Gastrocnemius medialis (tissue), 4 donors: Measurements from ENCODE around the gene JMJD7. TPM values are rescaled to one million over a fixed set of nuclear protein-coding genes. Genes with fewer than 3 reads are reported as not detected.

Source experiments
- ATAC-seq, 2 donors: fragments of 150-250 bp; one replicate each; pipeline ENCODE4 v1.9.1; 2016
- DNase-seq, 2 donors: peaks; one replicate each; pipeline ENCODE4 v3.0.0-alpha.2; 2019
- H3K27ac ChIP-seq, 4 donors: fragments of 200-600 bp; sonication (generic); 1 replicate in 1 of 4; 2 replicates in 3 of 4; pipeline ENCODE4 v1.5.1; 2016 to 2018; ENCODE audit warnings: mild to moderate bottlenecking in 2 of 4, moderate library complexity in 1 of 4
- H3K27me3 ChIP-seq, 3 donors: fragments of 200-600 bp; sonication (generic) in 2 of 3; 1 replicate in 1 of 3; 2 replicates in 2 of 3; pipeline versions ENCODE4 v1.5.1 to v1.6.0; 2016 to 2019; ENCODE audit warnings: mild to moderate bottlenecking in 1 of 3, moderate library complexity in 1 of 3
- H3K36me3 ChIP-seq, 2 donors: fragments of 200-600 bp; sonication (generic) in 1 of 2; one replicate each; pipeline ENCODE4 v1.5.1; 2017 to 2018
- H3K4me1 ChIP-seq, 2 donors: fragments of 200-600 bp; sonication (generic) in 1 of 2; one replicate each; pipeline ENCODE4 v1.5.1; 2016 to 2017; ENCODE audit warnings: mild to moderate bottlenecking in 2 of 2
- H3K4me3 ChIP-seq, 4 donors: fragments of 200-600 bp; sonication (generic) in 3 of 4; 1 replicate in 1 of 4; 2 replicates in 3 of 4; pipeline ENCODE4 v1.5.1; 2016 to 2019; ENCODE audit warnings: mild to moderate bottlenecking in 2 of 4
- H3K9me3 ChIP-seq, 3 donors: fragments of 200-600 bp; sonication (generic) in 2 of 3; 1 replicate in 1 of 3; 2 replicates in 2 of 3; pipeline ENCODE4 v1.5.1; 2016 to 2019
- POLR2A ChIP-seq, 2 donors: fragments of 450-650 bp; IDR thresholded peaks; one replicate each; pipeline ENCODE4 v1.6.1; 2017; ENCODE audit warnings: antibody characterized with exemption in 2 of 2, mild to moderate bottlenecking in 2 of 2, moderate library complexity in 2 of 2
- in situ Hi-C, 4 donors: fragments of 200-750 bp; cut with MboI; loops; one replicate each; pipeline versions ENCODE4 v1.15.0 to v1.8.0; 2017; ENCODE audit warnings: low sequenced_read_pairs in 4 of 4
- intact Hi-C: fragments of 100-400 bp; cut with DNase I; formaldehyde crosslinking; loops from one replicate; pipeline ENCODE4 v1.15.1; 2023; ENCODE audit warnings: low total_unique reads
- total RNA-seq, 4 donors: library from RNA; depleted of rRNA; stranded (reverse); fragments of >200 nt; gene quantifications; one replicate each; pipeline versions ENCODE4 v1.1.0 to v1.2.3, GENCODE V29; 2016
- TF ChIP-seq, protein P1 (sequence below), 5 experiments: fragments of 450-650 bp in 3 of 5; fragments of 200-600 bp in 2 of 5; sonication (generic) in 2 of 5; IDR thresholded peaks in 4 of 5; conservative IDR thresholded peaks in 1 of 5; 1 replicate in 4 of 5; 2 replicates in 1 of 5; pipeline ENCODE4 v1.5.1; 2016 to 2019; ENCODE audit warnings: antibody characterized with exemption in 5 of 5, mild to moderate bottlenecking in 3 of 5, moderate library complexity in 3 of 5

Gene JMJD7
- total RNA-seq, 4 donors from 2014 or later: 1.7 to 7.6 (median 3.9) TPM

- Histone ChIP-seq H3K9me3 (no peaks in the 10 kb centered on the region), H3K27ac (no peak overlapping the region), H3K4me1 (peaks cover 8 to 13% of the 10 kb centered on the region in 2 donors), H3K36me3 (peaks cover 0 to 35% of the 10 kb centered on the region in 2 donors), H3K27me3 (no peaks in the 10 kb centered on the region), H3K4me3 (no peak overlapping the region)
- DNase-seq: no peak
- intact Hi-C loops: no loop called here
- no peak for ATAC-seq
- TF ChIP-seq, protein P1, sequence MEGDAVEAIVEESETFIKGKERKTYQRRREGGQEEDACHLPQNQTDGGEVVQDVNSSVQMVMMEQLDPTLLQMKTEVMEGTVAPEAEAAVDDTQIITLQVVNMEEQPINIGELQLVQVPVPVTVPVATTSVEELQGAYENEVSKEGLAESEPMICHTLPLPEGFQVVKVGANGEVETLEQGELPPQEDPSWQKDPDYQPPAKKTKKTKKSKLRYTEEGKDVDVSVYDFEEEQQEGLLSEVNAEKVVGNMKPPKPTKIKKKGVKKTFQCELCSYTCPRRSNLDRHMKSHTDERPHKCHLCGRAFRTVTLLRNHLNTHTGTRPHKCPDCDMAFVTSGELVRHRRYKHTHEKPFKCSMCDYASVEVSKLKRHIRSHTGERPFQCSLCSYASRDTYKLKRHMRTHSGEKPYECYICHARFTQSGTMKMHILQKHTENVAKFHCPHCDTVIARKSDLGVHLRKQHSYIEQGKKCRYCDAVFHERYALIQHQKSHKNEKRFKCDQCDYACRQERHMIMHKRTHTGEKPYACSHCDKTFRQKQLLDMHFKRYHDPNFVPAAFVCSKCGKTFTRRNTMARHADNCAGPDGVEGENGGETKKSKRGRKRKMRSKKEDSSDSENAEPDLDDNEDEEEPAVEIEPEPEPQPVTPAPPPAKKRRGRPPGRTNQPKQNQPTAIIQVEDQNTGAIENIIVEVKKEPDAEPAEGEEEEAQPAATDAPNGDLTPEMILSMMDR (IDR thresholded peaks at IDR 0.05 in 4 of 5, conservative IDR thresholded peaks at IDR 0.05 in 1 of 5): no peak
- no peak for TF ChIP-seq POLR2A (IDR thresholded peaks at IDR 0.05)
- in situ Hi-C loops: no loop called here
These were observed 14.3 kb downstream of the JMJD7 start for GRCh38 chr15:41842229-41842628.

- peaks cover 0 to 47% of the 10 kb centered on the region in 2 donors for H3K36me3 ChIP-seq
- no peaks in the 10 kb centered on the region for H3K27me3 ChIP-seq
- no peak for DNase-seq
- TF ChIP-seq, protein P1 (IDR thresholded peaks at IDR 0.05 in 4 of 5, conservative IDR thresholded peaks at IDR 0.05 in 1 of 5): no peak
- no peak for TF ChIP-seq POLR2A (IDR thresholded peaks at IDR 0.05)
- no peaks in the 10 kb centered on the region for H3K9me3 ChIP-seq
- H3K4me3 ChIP-seq: no peak overlapping the region
- intact Hi-C loops (no loop called here), in situ Hi-C loops (no loop called here)
- H3K4me1 ChIP-seq: peaks cover 8 to 9% of the 10 kb centered on the region in 2 donors
- no peak overlapping the region for H3K27ac ChIP-seq
- ATAC-seq: no peak
These were observed 15.7 kb downstream of the JMJD7 start for GRCh38 chr15:41843571-41843970.

DNA sequence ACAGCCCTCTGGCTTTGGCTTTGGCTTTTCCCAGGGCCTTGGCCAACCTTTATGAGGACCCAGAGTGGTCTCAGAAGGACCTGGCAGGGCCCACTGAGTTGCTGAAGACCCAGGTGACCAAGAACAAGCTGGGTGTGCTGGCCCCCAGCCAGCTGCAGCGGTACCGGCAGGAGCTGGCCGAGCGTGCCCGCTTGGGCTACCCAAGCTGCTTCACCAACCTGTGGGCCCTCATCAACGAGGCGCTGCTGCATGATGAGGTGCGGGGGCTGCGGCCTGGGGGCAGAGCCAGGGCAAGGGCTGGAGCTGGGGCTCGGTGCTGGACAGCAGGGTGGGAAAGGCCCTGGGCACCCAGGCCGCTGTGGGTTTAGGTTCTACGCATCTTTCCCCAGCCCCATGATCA is 16.9 kb downstream of the JMJD7 start:
- no peaks in the 10 kb centered on the region for H3K4me1 ChIP-seq
- no peaks in the 10 kb centered on the region for H3K27me3 ChIP-seq
- intact Hi-C loops (no loop called here), in situ Hi-C loops (no loop called here)
- H3K9me3 ChIP-seq: no peaks in the 10 kb centered on the region
- no peak overlapping the region for H3K4me3 ChIP-seq
- ATAC-seq (no peak), DNase-seq (no peak)
- TF ChIP-seq, protein P1 (IDR thresholded peaks at IDR 0.05 in 4 of 5, conservative IDR thresholded peaks at IDR 0.05 in 1 of 5): no peak
- no peak for TF ChIP-seq POLR2A (IDR thresholded peaks at IDR 0.05)
- H3K36me3 ChIP-seq: peaks cover 0 to 47% of the 10 kb centered on the region in 2 donors
- no peak overlapping the region for H3K27ac ChIP-seq

- peaks cover 0 to 37% of the 10 kb centered on the region in 2 donors for H3K36me3 ChIP-seq
- no peaks in the 10 kb centered on the region for H3K4me1 ChIP-seq
- TF ChIP-seq POLR2A (IDR thresholded peaks at IDR 0.05): no peak
- TF ChIP-seq, protein P1 (IDR thresholded peaks at IDR 0.05 in 4 of 5, conservative IDR thresholded peaks at IDR 0.05 in 1 of 5): no peak
- H3K9me3 ChIP-seq: no peaks in the 10 kb centered on the region
- in situ Hi-C loops (no loop called here), intact Hi-C loops (no loop called here)
- H3K4me3 ChIP-seq: no peak overlapping the region
- no peak for ATAC-seq
- no peak for DNase-seq
- no peak overlapping the region for H3K27ac ChIP-seq
- H3K27me3 ChIP-seq: peaks cover 0 to 6% (median 5%) of the 10 kb centered on the region in 3 donors
These were observed 19.3 kb downstream of the JMJD7 start for GRCh38 chr15:41847206-41847605.

- intact Hi-C loops (no loop called here), in situ Hi-C loops (no loop called here)
- Histone ChIP-seq H3K4me3 (no peak overlapping the region), H3K36me3 (peaks cover 0 to 37% of the 10 kb centered on the region in 2 donors), H3K9me3 (no peaks in the 10 kb centered on the region), H3K27me3 (peaks cover 5 to 7% (median 5%) of the 10 kb centered on the region in 3 donors), H3K4me1 (no peaks in the 10 kb centered on the region), H3K27ac (no peak overlapping the region)
- ATAC-seq (no peak), DNase-seq (no peak)
- TF ChIP-seq, protein P1 (IDR thresholded peaks at IDR 0.05 in 4 of 5, conservative IDR thresholded peaks at IDR 0.05 in 1 of 5): no peak
- TF ChIP-seq POLR2A (IDR thresholded peaks at IDR 0.05): no peak
These were observed 20.1 kb downstream of the JMJD7 start for GRCh38 chr15:41847981-41848380.
